ENCODE data around the gene MBD3L3. TPM values are rescaled to one million over a fixed set of nuclear protein-coding genes. Genes with fewer than 3 reads are reported as not detected.
"Not testable (repeated sequence)": the region's sequence is repeated elsewhere in the genome, so short reads cannot be mapped to it uniquely, and the experiment has no call there.

MBD3L3 gene
- total RNA-seq, 8 experiments from 2014 or later = 0.58 to 1.1 (median 0.87) TPM; not detected in 5

DNA sequence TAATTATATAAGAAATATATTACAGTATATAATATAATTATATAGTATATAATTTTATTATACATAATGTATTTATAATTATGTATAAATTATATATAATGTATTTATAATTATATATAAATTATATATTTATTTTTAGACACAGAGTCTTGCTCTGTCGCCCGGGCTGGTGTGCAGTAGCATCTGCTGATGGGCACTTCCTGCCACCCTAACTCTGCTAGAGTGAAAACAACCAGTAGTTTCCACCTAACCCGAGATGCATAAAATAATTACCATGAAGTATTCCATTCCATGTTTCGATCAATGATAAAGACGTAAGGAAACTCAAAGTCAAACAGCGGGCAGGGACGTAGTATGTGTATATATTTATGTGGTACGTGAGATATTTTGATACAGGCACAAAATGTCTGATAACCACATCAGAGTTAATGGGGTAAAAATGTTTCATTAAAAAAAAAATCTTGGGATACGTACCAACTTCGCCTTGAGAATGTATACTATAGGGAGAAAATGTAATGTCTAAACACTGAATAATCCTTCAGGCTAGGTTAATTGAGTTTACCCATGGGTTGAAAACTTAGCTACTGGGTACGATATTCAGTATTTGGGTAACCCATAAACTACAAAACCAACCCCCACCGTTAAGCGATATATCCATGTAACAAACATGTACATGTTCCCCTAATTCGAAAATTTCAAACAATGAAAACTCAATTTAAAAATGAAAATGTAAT lies 3.7 kb downstream of the MBD3L3 start:
- in situ Hi-C loops (cut with MboI; ENCODE audit: low pct_unique_long_range_greater_than_20kb in 2 of 9, low sequenced_read_pairs in 9 of 9, unreplicated experiment in 9 of 9); H3K4me1 ChIP-seq (replicated peaks in 1 of 2); H3K27ac ChIP-seq; H3K4me3 ChIP-seq; ATAC-seq (replicated peaks in 6 of 8): not testable (repeated sequence)
- 60 to 100% (median 86%) methylated on average over 1 to 11 of the region's 14 CpGs; no CpG with 5 or more reads in 3 of the 10 experiments for WGBS, 10 experiments

DNA sequence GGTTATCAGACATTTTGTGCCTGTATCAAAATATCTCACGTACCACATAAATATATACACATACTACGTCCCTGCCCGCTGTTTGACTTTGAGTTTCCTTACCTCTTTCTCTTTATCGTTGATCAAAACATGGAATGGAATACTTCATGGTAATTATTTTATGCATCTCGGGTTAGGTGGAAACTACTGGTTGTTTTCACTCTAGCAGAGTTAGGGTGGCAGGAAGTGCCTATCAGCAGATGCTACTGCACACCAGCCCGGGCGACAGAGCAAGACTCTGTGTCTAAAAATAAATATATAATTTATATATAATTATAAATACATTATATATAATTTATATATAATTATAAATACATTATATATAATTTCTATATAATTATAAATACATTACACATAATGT lies 5.6 kb downstream of the MBD3L3 start:
- H3K4me3 ChIP-seq; H3K27ac ChIP-seq; H3K4me1 ChIP-seq (replicated peaks in 1 of 2); in situ Hi-C loops (cut with MboI; ENCODE audit: low pct_unique_long_range_greater_than_20kb in 2 of 9, low sequenced_read_pairs in 9 of 9, unreplicated experiment in 9 of 9); ATAC-seq (replicated peaks in 6 of 8): not testable (repeated sequence)
- 71 to 90% (median 75%) methylated on average over 2 to 6 of the region's 7 CpGs; no CpG with 5 or more reads in 5 of the 10 experiments for WGBS, 10 experiments

GRCh38 chr19:7051421-7051820 lies 7.1 kb downstream of the MBD3L3 start:
- ATAC-seq (replicated peaks in 6 of 8); in situ Hi-C loops (cut with MboI; ENCODE audit: low pct_unique_long_range_greater_than_20kb in 2 of 9, low sequenced_read_pairs in 9 of 9, unreplicated experiment in 9 of 9): not testable (repeated sequence)
- WGBS, 10 experiments = 89% methylated on average over 1 of the region's 5 CpGs; no CpG with 5 or more reads in 9 of the 10 experiments

GRCh38 chr19:7049021-7049420 lies 9.5 kb downstream of the MBD3L3 start, which contains the start of gene MBD3L2:
TSS of gene MBD3L2 (plus strand) at chr19:7049321. CDS start at chr19:7049374, 53 bp downstream.
- ATAC-seq (replicated peaks in 6 of 8); H3K4me3 ChIP-seq; in situ Hi-C loops (cut with MboI; ENCODE audit: low pct_unique_long_range_greater_than_20kb in 2 of 9, low sequenced_read_pairs in 9 of 9, unreplicated experiment in 9 of 9); H3K4me1 ChIP-seq (replicated peaks in 1 of 2); H3K27ac ChIP-seq: not testable (repeated sequence)
- no CpG with 5 or more reads among the region's 7 CpGs for WGBS, 10 experiments

More at GRCh38 chr19:7051421-7051820, 7.1 kb downstream of the MBD3L3 start:
- H3K4me1 ChIP-seq (replicated peaks in 1 of 2); H3K4me3 ChIP-seq; H3K27ac ChIP-seq: not testable (repeated sequence)

GRCh38 chr19:7041563-7041962 lies 16.9 kb downstream of the MBD3L3 start:
- WGBS, 10 experiments = no CpG with 5 or more reads among the region's 2 CpGs
- in situ Hi-C loops (cut with MboI; ENCODE audit: low pct_unique_long_range_greater_than_20kb in 2 of 9, low sequenced_read_pairs in 9 of 9, unreplicated experiment in 9 of 9); H3K27ac ChIP-seq; H3K4me3 ChIP-seq; ATAC-seq (replicated peaks in 6 of 8); H3K4me1 ChIP-seq (replicated peaks in 1 of 2): not testable (repeated sequence)

- in situ Hi-C loops (cut with MboI; ENCODE audit: low pct_unique_long_range_greater_than_20kb in 2 of 9, low sequenced_read_pairs in 9 of 9, unreplicated experiment in 9 of 9); H3K27ac ChIP-seq; ATAC-seq (replicated peaks in 6 of 8); H3K4me3 ChIP-seq; H3K4me1 ChIP-seq (replicated peaks in 1 of 2): not testable (repeated sequence)
- no CpG with 5 or more reads among the region's 9 CpGs for WGBS, 10 experiments
Observed at GRCh38 chr19:7040079-7040478, 18.4 kb downstream of the MBD3L3 start, which contains the start of gene MBD3L4. TSS of gene MBD3L4 (minus strand) at chr19:7040179. CDS start at chr19:7040144, 35 bp downstream.

- H3K4me3 ChIP-seq; H3K4me1 ChIP-seq (replicated peaks in 1 of 2); in situ Hi-C loops (cut with MboI; ENCODE audit: low pct_unique_long_range_greater_than_20kb in 2 of 9, low sequenced_read_pairs in 9 of 9, unreplicated experiment in 9 of 9); ATAC-seq (replicated peaks in 6 of 8); H3K27ac ChIP-seq: not testable (repeated sequence)
- no CpG with 5 or more reads among the region's 9 CpGs for WGBS, 10 experiments
Observed at GRCh38 chr19:7030278-7030677, 28.2 kb downstream of the MBD3L3 start, which contains the start of gene MBD3L5. TSS of gene MBD3L5 (plus strand) at chr19:7030578. CDS start at chr19:7030612, 34 bp downstream.

DNA sequence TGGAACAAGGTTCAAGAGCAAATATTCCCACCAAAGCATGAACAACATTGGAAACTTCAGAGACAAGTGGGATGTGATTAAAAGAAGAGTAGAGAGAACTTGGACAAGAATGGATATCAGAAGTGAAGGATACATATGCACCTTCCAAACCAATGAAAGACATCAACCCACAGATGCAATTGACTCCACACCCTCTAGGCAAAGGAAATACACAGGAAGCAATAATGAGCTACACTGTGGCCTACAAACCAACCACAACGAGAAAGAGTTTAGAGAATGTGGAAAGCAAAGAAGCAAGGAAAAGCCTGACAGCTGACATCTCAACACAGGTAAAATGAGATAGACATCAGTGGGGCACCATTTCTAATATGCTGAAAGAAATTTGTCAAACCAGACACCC lies 29.7 kb downstream of the MBD3L3 start:
- in situ Hi-C loops (cut with MboI; ENCODE audit: low pct_unique_long_range_greater_than_20kb in 2 of 9, low sequenced_read_pairs in 9 of 9, unreplicated experiment in 9 of 9); ATAC-seq (replicated peaks in 6 of 8); H3K27ac ChIP-seq; H3K4me1 ChIP-seq (replicated peaks in 1 of 2); H3K4me3 ChIP-seq: not testable (repeated sequence)
- WGBS, 10 experiments = no CpG with 5 or more reads among the region's 1 CpG

- no CpG with 5 or more reads among the region's 6 CpGs for WGBS, 10 experiments
- H3K4me1 ChIP-seq (replicated peaks in 1 of 2); H3K27ac ChIP-seq; in situ Hi-C loops (cut with MboI; ENCODE audit: low pct_unique_long_range_greater_than_20kb in 2 of 9, low sequenced_read_pairs in 9 of 9, unreplicated experiment in 9 of 9); ATAC-seq (replicated peaks in 6 of 8); H3K4me3 ChIP-seq: not testable (repeated sequence)
Observed at GRCh38 chr19:7021331-7021730, 37.1 kb downstream of the MBD3L3 start, which contains the start of gene MBD3L2B. TSS of gene MBD3L2B (minus strand) at chr19:7021431. CDS start at chr19:7021397, 34 bp downstream.

GRCh38 chr19:7018828-7019227 lies 39.6 kb downstream of the MBD3L3 start:
- H3K4me3 ChIP-seq = no peak overlapping the region
- no peak for ATAC-seq (replicated peaks in 6 of 8)
- 0 to 70% (median 44%) methylated on average over 1 to 5 of the region's 6 CpGs; no CpG with 5 or more reads in 3 of the 10 experiments for WGBS, 10 experiments
- in situ Hi-C loops (cut with MboI; ENCODE audit: low pct_unique_long_range_greater_than_20kb in 2 of 9, low sequenced_read_pairs in 9 of 9, unreplicated experiment in 9 of 9) = no loop called here
- no peaks in the 10 kb centered on the region for H3K4me1 ChIP-seq (replicated peaks in 1 of 2)
- no peak overlapping the region for H3K27ac ChIP-seq

DNA sequence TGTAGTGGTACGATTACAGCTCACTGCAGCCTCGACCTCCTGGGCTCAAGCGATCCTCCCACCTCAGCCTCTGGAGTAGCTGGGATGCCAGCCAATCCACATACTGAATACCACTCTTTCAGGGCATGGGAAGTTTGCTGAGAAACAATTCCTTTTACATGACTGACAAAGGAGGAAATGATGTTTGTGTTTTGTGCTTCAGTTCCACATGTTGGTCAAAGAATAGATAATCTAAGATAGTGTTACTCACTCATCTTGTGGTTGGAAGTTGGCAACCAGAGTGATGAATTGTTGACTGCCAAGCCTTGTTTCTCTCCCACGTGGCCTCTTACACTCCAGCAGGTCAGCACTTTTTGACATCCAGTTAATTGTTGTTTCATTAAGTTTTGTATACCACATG lies 44.8 kb downstream of the MBD3L3 start:
- Histone ChIP-seq H3K4me1 (replicated peaks in 1 of 2) (no peaks in the 10 kb centered on the region), H3K4me3 (no peak overlapping the region), H3K27ac (no peak overlapping the region)
- ATAC-seq (replicated peaks in 6 of 8) = no peak
- 0 to 83% (median 44%) methylated on average over 1 to 4 of the region's 4 CpGs; no CpG with 5 or more reads in 1 of the 10 experiments for WGBS, 10 experiments
- in situ Hi-C loops (cut with MboI; ENCODE audit: low pct_unique_long_range_greater_than_20kb in 2 of 9, low sequenced_read_pairs in 9 of 9, unreplicated experiment in 9 of 9) = no loop called here

DNA sequence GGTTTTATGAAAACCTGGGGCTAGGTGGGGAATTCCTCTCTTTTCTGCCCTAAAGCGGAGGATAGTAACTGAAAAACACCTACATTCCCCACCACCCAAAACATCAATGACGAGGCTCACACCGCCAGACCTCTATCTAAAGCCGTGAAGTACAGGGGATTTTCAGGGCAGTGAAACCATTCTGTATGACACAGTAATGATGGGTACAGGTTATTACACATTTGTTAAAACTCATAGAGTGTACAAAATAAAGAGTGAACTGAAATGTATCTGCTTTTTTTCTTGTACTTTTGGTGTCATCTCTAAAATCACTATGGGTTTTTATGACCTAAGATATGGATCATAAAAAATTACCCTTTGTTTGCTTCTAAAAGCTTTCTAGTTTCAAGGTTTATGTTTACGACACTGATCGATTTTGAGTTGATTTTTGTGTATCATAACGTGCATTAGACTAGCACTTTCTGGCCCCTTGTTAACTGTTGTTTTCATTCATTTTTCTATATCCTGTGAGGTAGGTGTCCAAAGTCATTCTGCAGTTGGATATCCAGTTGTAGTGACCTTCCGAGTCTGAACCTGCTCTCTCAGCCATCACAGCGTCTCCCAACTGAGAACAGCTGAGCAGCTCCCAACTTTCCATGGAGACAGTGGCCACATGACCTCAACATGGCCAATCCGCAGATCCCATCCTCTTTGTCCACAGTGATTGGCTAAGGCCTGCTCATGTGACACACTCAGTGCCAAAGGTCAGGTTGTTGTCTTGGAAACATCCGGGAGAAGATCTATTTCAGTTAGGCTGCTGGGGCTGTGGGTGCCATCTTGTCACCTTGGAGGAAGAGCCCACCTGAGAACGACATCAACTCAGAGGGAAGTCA lies 47.5 kb downstream of the MBD3L3 start:
- WGBS, 10 experiments = 36 to 74% (median 58%) methylated on average over 3 to 7 of the region's 12 CpGs
- Histone ChIP-seq H3K4me1 (replicated peaks in 1 of 2) (no peaks in the 10 kb centered on the region), H3K27ac (no peak overlapping the region), H3K4me3 (no peak overlapping the region)
- in situ Hi-C loops (cut with MboI; ENCODE audit: low pct_unique_long_range_greater_than_20kb in 2 of 9, low sequenced_read_pairs in 9 of 9, unreplicated experiment in 9 of 9) = no loop called here
- no peak for ATAC-seq (replicated peaks in 6 of 8)

DNA sequence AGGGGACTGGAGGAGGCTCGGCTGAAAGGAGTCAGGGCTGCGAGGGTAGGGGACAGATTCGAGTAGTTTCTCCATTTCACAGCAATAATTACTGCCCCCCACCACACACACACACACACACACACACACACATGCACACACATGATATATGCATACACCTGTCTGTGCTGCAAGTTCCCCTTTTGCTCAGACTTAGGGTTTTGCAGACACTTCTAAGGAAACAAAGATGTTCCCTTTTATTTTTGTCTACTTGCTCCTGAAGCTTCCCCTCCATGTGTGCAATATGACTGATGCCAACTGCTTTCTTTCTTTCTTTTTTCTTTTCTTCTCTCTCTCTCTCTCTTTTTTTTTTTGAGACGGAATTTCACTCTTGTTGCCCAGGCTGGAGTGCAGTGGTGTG lies 50.6 kb downstream of the MBD3L3 start:
- no peaks in the 10 kb centered on the region for H3K4me1 ChIP-seq (replicated peaks in 1 of 2)
- in situ Hi-C loops (cut with MboI; ENCODE audit: low pct_unique_long_range_greater_than_20kb in 2 of 9, low sequenced_read_pairs in 9 of 9, unreplicated experiment in 9 of 9) = no loop called here
- H3K4me3 ChIP-seq = no peak overlapping the region
- WGBS, 10 experiments = 0 to 83% (median 17%) methylated on average over 1 to 2 of the region's 4 CpGs; no CpG with 5 or more reads in 6 of the 10 experiments
- no peak overlapping the region for H3K27ac ChIP-seq
- ATAC-seq (replicated peaks in 6 of 8) = no peak
